ENCODE results near the gene C1QTNF9B. TPM values are rescaled to one million over a fixed set of nuclear protein-coding genes. Genes with fewer than 3 reads are reported as not detected.

The C1QTNF9B gene
- not detected in 2 replicates for total RNA-seq

GRCh38 chr13:23897452-23897919 is at the start of gene C1QTNF9B:
TSS of gene C1QTNF9B (minus strand) at chr13:23897502.

DNA sequence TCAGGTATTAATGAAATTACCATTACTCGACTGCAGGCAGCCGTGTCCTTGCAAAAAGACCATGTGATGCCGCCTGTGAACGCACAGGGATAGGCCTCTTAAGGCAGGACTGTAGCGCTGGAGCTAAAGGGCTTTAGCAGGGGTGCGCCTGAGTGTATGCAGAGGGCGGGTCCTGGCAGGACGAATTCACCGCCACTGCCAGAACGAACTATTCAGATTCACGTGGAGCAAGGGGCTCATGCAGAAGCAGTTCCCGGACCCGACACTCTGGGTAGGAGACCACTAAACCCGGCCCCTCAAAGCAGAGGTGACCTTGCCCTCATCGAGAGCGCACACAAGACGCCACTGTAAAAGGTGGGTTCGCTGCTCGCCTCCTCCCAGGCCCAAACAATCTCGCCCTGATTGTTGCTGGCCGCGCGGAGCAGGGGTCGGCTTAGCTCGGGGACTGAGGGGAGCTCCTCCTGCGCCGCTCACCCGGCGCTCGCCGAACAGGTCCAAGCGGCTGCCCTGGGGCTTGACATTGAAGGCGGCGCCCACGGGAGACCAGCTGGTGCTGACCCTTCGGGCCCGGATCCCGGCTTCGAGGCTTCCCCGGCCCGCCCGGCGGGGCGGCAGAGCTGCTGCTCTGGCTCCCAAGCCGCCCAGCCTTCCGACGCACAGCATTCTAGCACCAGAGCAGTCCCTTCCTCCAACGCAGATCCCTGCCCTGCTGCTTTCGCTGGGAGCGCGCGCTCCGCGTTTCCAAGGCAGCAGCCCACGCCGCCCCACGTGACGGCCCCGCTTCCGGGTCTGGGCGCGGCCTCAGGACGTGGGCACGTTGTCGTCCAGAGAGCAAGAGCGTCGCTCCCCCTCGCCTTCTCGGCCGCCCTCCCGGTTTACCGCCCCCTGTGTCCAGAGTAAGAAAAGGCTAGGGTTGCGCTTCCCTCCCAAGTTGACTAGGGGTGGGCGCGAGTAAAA is 8.4 kb downstream of the C1QTNF9B start, which contains the start of gene MIPEP:
MIPEP (minus strand) TSS at position 743 of the 957 bp plus-strand sequence; CDS start at position 663, 80 bp downstream.

Other genes with a start within 250 kb of the C1QTNF9B start
- 15.3 and 16.5 TPM in 2 replicates for gene MIPEP, start 8.1 kb downstream of the C1QTNF9B start, total RNA-seq

All from mammary microvascular endothelial cell (primary cell).